GM12865 (cell line): ENCODE data around the gene SGSH.
A peak's percentile ranks its signal among the peaks of the same experiment; 100 is the strongest.
"Not testable (repeated sequence)": the region's sequence is repeated elsewhere in the genome, so short reads cannot be mapped to it uniquely, and the experiment has no call there.

ENCODE experiments used
- DNase-seq: peaks from one replicate; pipeline ENCODE4 v3.0.0; 2010; ENCODE audit warnings: low read depth
- H3K4me3 ChIP-seq: 2 replicates; pipeline ENCODE4 v1.5.1; 2011; ENCODE audit warnings: mild to moderate bottlenecking, low read depth, low read length, control low read depth
- TF ChIP-seq, protein P1 (sequence below): IDR thresholded peaks from 2 replicates; pipeline ENCODE4 v1.5.1; 2011; ENCODE audit warnings: low read length, control low read depth, low read depth, inconsistent platforms; ENCODE audit not compliant: insufficient read depth; ENCODE audit errors: missing control alignments

Gene SGSH

DNA sequence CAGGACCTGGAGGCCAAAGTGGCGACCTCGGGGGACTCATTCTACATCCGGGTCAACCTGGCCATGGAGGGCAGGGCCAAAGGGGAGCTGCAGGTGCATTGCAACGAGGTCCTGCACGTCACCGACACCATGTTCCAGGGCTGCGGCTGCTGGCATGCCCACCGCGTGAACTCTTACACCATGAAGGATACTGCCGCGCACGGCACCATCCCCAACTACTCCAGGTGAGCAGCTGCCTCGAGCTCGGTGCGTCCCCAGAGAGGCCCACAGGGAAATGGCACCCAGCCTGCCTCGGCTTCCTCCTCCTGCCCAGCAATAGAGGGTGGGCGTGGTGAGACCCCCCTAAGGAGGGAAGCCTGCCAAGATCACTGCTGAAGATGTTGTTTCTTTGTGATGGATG is 17.9 kb downstream of the SGSH start:
- DNase-seq: no peak
- H3K4me3 ChIP-seq: no peak overlapping the region
- TF ChIP-seq, protein P1, sequence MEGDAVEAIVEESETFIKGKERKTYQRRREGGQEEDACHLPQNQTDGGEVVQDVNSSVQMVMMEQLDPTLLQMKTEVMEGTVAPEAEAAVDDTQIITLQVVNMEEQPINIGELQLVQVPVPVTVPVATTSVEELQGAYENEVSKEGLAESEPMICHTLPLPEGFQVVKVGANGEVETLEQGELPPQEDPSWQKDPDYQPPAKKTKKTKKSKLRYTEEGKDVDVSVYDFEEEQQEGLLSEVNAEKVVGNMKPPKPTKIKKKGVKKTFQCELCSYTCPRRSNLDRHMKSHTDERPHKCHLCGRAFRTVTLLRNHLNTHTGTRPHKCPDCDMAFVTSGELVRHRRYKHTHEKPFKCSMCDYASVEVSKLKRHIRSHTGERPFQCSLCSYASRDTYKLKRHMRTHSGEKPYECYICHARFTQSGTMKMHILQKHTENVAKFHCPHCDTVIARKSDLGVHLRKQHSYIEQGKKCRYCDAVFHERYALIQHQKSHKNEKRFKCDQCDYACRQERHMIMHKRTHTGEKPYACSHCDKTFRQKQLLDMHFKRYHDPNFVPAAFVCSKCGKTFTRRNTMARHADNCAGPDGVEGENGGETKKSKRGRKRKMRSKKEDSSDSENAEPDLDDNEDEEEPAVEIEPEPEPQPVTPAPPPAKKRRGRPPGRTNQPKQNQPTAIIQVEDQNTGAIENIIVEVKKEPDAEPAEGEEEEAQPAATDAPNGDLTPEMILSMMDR: no peak

DNA sequence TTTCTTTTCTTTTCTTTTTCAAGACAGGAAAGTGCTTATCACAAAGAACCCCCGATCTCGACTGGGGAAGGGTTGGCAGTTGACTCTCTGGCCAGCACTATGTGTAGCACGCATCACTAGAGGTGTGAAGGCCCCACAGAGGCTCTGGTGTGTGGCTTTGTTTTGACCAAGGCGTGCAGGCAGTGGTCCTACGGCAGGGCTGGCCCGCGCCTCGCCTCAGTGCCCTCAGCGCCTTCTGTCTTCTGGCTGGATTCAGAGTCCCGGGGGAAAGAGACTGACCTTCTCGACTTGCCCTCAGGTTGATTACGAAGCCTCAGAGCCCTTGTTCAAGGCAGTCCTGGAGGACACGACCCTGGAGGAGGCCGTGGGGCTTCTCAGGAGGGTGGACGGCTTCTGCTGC is 18.7 kb downstream of the SGSH start:
- no peak for DNase-seq
- H3K4me3 ChIP-seq: no peak overlapping the region
- TF ChIP-seq, protein P1: no peak

DNA sequence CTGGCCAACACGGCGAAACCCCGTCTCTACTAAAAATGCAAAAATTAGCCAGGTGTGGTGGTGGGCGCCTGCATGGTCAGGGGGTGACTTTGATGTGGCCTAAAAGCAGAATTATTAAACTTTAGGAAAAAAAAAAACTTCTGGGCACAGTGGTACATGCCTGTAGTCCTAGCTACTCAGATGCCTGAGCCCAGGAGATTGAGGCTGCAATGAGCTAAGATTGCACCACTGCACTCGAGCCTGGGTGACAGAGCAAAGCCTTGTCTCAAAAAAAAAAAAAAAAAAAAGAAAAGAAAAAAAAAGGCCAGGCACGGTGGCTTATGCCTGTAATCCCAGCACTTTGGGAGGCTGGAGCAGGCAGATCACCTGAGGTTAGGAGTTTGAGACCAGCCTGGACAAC is 20.8 kb downstream of the SGSH start:
- DNase-seq, H3K4me3 ChIP-seq: not testable (repeated sequence)

DNA sequence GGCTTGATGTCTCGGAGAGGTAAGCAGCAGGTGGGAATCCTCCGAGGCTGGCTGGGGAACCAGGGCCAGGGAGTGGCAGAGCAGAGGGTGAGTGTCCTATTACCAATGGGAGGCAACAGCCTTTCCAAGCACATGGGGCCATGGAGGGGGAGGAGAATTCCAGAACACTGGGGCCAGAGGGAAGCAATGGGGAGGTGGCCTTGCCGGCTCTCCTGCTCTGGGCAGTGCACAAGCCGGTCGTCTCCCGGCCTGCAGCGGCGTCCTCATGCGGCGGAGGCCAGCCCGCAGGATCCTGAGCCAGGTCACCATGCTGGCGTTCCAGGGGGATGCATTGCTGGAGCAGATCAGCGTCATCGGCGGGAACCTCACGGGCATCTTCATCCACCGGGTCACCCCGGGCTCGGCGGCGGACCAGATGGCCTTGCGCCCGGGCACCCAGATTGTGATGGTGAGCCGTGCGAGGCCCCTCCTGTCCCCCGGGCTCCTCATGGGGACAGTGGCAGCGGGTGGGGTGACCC is 21.9 kb downstream of the SGSH start:
- DNase-seq: no peak
- no peak overlapping the region for H3K4me3 ChIP-seq
- TF ChIP-seq, protein P1: no peak

DNA sequence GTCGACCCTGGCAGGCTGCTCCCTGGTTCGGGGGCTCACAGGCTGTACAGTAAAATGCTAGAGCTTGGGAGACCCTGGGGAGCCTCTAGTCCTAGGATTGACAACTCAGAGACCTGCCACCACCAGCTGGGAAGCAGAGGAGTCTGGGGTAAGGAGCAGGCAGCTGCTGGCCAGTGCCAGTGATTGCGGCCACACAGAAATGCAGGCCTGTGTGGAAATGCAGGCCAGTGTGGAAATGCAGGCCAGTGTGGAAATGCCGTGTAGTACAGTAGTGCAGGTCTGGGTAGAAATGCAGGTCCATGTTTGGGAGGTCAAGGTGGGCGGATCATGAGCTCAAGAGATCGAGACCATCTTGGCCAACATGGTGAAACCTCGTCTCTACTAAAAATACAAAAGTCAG is 23.5 kb downstream of the SGSH start:
- H3K4me3 ChIP-seq: no peak overlapping the region
- no peak for DNase-seq
- TF ChIP-seq, protein P1: no peak

DNA sequence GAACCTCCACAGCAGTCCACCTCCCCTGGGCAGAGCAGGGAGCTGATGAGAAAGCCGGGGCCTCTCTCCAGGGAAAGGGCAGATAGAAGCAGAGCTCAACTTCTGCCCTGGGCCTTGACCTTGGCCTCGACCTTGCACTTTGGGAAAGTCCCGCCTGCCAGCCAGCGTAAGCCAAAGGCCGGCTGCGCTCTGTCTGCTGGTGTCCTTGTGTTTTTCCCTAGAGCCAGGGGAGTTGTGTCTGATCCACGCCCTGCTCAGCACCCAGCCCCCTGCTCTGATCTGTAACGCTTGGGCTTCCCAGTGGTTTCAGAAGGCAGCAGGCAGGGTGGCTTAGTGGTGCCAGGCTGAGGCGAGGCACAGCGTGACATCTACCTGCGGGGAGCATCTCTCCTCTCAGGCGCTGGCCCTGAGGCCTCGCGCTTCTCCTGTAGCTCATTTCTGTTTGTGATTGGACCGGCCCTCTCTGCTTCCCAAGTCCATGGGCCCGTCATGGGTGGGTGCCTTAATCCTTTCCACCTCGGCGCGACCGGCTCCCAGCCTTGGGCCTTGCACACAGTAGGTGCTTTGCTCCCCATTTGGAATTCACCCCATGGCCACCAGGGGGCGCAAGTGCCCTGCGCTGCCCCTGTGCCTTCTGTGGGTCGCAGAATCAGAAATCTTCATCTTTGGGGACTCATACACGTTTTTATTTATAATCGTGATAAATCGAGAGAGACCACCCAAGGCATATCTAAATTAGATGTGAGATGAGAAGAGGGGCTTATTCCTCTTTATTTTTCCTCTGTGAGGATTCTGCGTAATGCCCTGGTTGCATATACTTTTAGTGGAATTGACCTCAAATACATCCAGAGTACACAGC is 24.2 kb downstream of the SGSH start:
- no peak overlapping the region for H3K4me3 ChIP-seq

DNA sequence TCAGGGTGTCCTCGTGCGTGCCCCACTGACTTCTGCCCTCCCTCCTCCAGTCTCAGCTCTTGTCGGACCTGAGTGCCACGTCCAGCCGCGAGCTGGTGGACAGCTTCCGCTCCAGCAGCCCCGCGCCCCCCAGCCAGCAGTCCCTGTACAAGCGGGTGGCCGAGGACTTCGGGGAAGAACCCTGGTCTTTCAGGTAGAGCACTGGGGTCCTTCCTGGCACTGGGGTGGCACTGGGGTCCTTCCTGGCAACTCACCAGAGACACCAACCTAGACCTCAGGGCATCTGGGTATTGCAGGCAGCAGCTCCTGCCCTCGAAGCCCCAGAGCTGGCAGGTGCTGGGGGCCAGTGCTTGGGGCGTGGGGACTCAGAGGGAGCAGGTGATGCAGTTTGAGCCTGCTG is 25.0 kb downstream of the SGSH start:
- TF ChIP-seq, protein P1: no peak

More for the DNA sequence above, 24.2 kb downstream of the SGSH start:
- TF ChIP-seq, protein P1: peak; percentile 90
- DNase-seq: peak; percentile 43

More for the DNA sequence above, 25.0 kb downstream of the SGSH start:
- H3K4me3 ChIP-seq: no peak overlapping the region
- DNase-seq: no peak
